Left lung (tissue), 14 donors: ENCODE results near the gene HORMAD2. TPM values are rescaled to one million over a fixed set of nuclear protein-coding genes. Genes with fewer than 3 reads are reported as not detected.

ENCODE experiments used
- ATAC-seq: fragments of 200-7000 bp; cut with Tn5 transposase; one replicate; pipeline ENCODE4 v1.9.1; 2020; ENCODE audit warnings: moderate library complexity
- DNase-seq, 4 donors: peaks; one replicate each; pipeline ENCODE4 v3.0.0-alpha.2; 2013 to 2020
- H3K27ac ChIP-seq, 2 donors: fragments of 200-600 bp; sonication (generic) in 1 of 2; one replicate each; pipeline versions ENCODE4 v1.5.0 to v1.8.0; 2020 to 2021
- H3K27me3 ChIP-seq, 2 donors: fragments of 200-600 bp; sonication (generic) in 1 of 2; one replicate each; pipeline versions ENCODE4 v1.5.0 to v1.8.0; 2020 to 2021
- H3K36me3 ChIP-seq, 2 donors: fragments of 200-600 bp; sonication (generic) in 1 of 2; one replicate each; pipeline versions ENCODE4 v1.5.0 to v1.8.0; 2020 to 2021
- H3K4me1 ChIP-seq, 2 donors: fragments of 200-600 bp; one replicate each; pipeline ENCODE4 v1.8.0; 2021
- H3K4me3 ChIP-seq, 2 donors: fragments of 200-600 bp; sonication (generic) in 1 of 2; one replicate each; pipeline versions ENCODE4 v1.5.0 to v1.8.0; 2020 to 2021; ENCODE audit warnings: mild to moderate bottlenecking in 1 of 2
- H3K9me3 ChIP-seq, 2 donors: fragments of 200-600 bp; sonication (generic) in 1 of 2; one replicate each; pipeline versions ENCODE4 v1.5.0 to v1.8.0; 2020 to 2021
- intact Hi-C, 2 donors: fragments of 100-400 bp; cut with DNase I; formaldehyde crosslinking; loops; one replicate each; pipeline versions ENCODE4 v1.11.2 to v1.14.2; 2022
- long read RNA-seq, 12 donors: library from polyadenylated mRNA in 2 of 12; unstranded in 2 of 12; transcript quantifications; one replicate each; pipeline ENCODE4 v2.0.0 and lab custom pipeline, GENCODE V29; 2019 to 2026
- polyA plus RNA-seq, 6 donors: library from polyadenylated mRNA; unstranded; fragments of 120-200 nt; gene quantifications; one replicate each; pipeline ENCODE4 v1.2.1, GENCODE V29; 2013; ENCODE audit not compliant: insufficient read length in 6 of 6
- total RNA-seq, 2 donors: library from RNA; stranded (reverse); fragmentation: NEBNext Ultra II Directional; extraction: Animal tissue kit (Norgen Biotek cat#: 25700); gene quantifications; one replicate each; pipeline ENCODE4 v1.2.1, GENCODE V29; 2021
- TF ChIP-seq, protein P1 (sequence below), 2 donors: fragments of 200-600 bp; sonication (generic) in 1 of 2; IDR thresholded peaks; one replicate each; pipeline versions ENCODE4 v1.5.0 to v1.8.0; 2021; ENCODE audit warnings: antibody characterized with exemption in 2 of 2
- donor health status: DM: no; HTN: yes; CAD: no.
- donor health status: DM: no; HTN: no; CAD: no.

HORMAD2 gene, protein sequence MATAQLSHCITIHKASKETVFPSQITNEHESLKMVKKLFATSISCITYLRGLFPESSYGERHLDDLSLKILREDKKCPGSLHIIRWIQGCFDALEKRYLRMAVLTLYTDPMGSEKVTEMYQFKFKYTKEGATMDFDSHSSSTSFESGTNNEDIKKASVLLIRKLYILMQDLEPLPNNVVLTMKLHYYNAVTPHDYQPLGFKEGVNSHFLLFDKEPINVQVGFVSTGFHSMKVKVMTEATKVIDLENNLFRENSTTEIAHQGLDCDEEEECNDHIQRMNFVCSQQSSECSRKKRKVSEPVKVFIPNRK
- total RNA-seq (under 1 TPM in 1 of 2 donors, not detected in 1; 0.13 TPM), polyA plus RNA-seq (under 1 TPM in 5 of 6 donors, not detected in 1; 0.18 to 0.74 (median 0.21) TPM)
- long read RNA-seq, donor 1, result 0 reads
- long read RNA-seq, donor 2, result 0 reads
- long read RNA-seq, donor 3, result 0 reads
- long read RNA-seq, donor 4, result 0 reads
- long read RNA-seq, donor 5, result 0 reads
- long read RNA-seq, donor 6, result 0 reads
- long read RNA-seq, donor 7, result 0 reads
- long read RNA-seq, donor 8, result 0 reads
- long read RNA-seq, donor 9, result 0 reads
- long read RNA-seq, donor 10, result 0 reads
- long read RNA-seq, donor 11, result 0 reads
- long read RNA-seq, donor 12, result 0 reads

DNA sequence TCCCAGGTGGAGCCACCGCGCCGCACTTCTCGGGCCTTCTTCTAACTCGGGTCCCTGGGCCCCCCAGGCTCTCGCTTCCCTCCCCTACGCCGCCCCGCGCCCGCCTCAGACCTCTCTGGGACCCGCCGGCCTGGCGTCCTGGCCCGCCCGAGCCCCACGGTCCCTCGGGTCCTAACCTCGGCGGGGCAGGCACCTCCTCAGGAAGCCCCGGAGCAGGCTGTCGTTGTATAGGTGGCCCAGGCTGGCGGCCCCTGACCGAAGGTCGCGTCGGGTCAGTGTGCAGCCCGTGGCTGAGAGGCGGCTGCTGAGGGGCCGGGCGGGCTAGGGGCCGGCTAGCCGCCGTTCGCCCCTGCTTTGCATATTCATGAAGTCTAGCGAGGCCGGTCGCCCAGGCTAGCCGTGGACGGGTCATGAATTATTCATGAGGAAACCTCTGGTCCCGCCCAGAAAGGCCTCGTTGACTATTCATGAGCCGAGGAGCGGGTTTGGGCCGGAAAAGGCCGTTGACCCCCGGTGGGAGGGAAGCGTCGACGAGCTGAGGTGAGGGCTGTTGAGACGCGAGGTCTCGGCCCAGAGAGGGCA is at the start of gene HORMAD2:
TSS of gene HORMAD2 (plus strand) at position 513 of the 582 bp plus-strand sequence. CDS start 13,489 bp downstream, outside the sequence.
- Histone ChIP-seq H3K4me3 (peak within 1 kb of the TSS; percentile 24 to 31), H3K9me3 (no peaks in the 10 kb centered on the region), H3K27me3 (peaks cover 0 to 35% of the 10 kb centered on the region in 2 donors), H3K36me3 (no peaks in the 10 kb centered on the region), H3K27ac (no peak within 1 kb of the TSS), H3K4me1 (peaks cover 0 to 5% of the 10 kb centered on the region in 2 donors)
- DNase-seq (peak in 3 of 4 donors; percentile 39 to 82 (median 66)), ATAC-seq (peak; percentile 92)
- intact Hi-C loops, result no loop called here
- TF ChIP-seq, protein P1, sequence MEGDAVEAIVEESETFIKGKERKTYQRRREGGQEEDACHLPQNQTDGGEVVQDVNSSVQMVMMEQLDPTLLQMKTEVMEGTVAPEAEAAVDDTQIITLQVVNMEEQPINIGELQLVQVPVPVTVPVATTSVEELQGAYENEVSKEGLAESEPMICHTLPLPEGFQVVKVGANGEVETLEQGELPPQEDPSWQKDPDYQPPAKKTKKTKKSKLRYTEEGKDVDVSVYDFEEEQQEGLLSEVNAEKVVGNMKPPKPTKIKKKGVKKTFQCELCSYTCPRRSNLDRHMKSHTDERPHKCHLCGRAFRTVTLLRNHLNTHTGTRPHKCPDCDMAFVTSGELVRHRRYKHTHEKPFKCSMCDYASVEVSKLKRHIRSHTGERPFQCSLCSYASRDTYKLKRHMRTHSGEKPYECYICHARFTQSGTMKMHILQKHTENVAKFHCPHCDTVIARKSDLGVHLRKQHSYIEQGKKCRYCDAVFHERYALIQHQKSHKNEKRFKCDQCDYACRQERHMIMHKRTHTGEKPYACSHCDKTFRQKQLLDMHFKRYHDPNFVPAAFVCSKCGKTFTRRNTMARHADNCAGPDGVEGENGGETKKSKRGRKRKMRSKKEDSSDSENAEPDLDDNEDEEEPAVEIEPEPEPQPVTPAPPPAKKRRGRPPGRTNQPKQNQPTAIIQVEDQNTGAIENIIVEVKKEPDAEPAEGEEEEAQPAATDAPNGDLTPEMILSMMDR (IDR thresholded peaks at IDR 0.05), result no peak

DNA sequence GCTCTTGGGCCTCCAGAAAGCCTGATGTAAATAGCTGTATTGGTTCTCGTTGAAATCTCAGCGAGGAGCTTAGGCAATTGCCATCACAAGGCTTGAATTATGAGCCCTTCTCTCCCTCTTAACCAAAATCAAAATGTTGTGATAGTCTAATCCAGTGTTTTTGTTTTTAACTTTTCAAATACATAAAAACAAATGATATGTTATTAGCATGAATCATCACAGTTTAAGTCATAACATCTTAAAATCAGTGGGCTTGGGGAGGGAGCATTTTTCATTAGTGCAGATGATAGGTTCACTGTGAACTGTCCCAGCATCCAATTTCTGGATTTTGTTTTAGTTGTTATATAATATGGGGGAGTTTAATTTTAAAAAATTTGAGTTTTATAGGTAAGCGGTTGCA is 48.9 kb upstream of the HORMAD2 start:
- H3K4me3 ChIP-seq, result no peak overlapping the region
- ATAC-seq (no peak), DNase-seq (no peak)
- TF ChIP-seq, protein P1 (IDR thresholded peaks at IDR 0.05), result no peak
- no peaks in the 10 kb centered on the region for H3K9me3 ChIP-seq
- no peaks in the 10 kb centered on the region for H3K27me3 ChIP-seq
- peaks cover 0 to 48% of the 10 kb centered on the region in 2 donors for H3K36me3 ChIP-seq
- H3K4me1 ChIP-seq, result peaks cover 0 to 10% of the 10 kb centered on the region in 2 donors
- no peak overlapping the region for H3K27ac ChIP-seq
- intact Hi-C loops, result no loop called here

DNA sequence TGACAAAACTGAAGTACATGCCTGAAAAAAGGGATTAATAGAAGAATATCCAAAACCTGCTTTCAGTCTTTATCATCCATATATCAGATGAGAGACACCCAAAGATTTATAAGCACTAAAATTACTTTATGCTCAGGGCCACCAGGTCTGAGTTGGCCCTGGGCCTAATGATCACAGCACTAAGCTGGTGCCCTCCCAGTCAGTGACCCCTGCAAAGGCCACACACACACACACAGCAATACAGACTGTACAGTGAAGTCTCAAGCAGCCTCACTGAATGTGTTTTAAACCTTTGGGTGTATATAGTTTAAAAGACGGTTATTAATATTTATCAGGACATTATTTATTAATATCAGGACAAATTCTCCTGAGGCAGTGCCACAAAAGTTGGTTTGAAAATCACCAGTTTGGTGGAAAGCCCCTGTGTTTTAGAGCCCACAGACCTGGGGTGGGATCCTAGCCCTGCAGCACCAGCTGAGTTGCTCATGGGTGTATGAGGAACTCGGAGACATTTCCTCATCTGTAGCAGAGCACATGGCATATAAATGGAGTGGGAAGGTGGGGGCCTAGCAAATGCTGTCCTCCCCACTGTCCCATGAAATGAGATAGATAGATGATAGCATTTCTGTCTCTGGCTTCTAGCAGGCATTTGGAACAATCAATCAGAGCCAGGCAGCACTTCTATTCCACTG is 48.4 kb upstream of the HORMAD2 start:
- peaks cover 0 to 44% of the 10 kb centered on the region in 2 donors for H3K36me3 ChIP-seq
- H3K4me1 ChIP-seq, result peaks cover 0 to 10% of the 10 kb centered on the region in 2 donors
- H3K9me3 ChIP-seq, result no peaks in the 10 kb centered on the region
- intact Hi-C loops, result no loop called here
- no peaks in the 10 kb centered on the region for H3K27me3 ChIP-seq
- TF ChIP-seq, protein P1 (IDR thresholded peaks at IDR 0.05), result no peak
- no peak overlapping the region for H3K27ac ChIP-seq
- H3K4me3 ChIP-seq, result no peak overlapping the region
- DNase-seq, result no peak
- ATAC-seq, result no peak

DNA sequence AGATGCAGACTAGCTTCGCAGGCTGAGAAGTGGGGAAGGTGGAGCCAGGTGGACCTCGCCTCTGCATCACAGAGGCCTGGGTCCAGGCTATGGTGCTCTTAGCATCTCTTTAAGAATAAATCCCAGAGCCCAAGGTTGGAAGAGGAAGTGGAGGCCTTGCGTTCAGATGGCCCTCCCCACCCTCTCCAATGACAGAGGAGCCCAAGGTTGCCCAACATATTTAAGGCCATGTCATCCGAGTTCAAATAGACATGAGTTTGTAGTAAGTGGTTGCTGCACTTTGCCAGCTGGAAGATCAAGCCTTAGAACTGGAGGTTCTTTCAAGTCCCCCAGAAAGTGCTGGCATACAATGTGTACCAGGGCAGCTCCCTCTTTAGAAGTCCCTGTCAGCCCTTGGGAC is 47.1 kb upstream of the HORMAD2 start:
- ATAC-seq (peak; percentile 25), DNase-seq (no peak)
- H3K9me3 ChIP-seq, result no peaks in the 10 kb centered on the region
- TF ChIP-seq, protein P1 (IDR thresholded peaks at IDR 0.05), result no peak
- peaks cover 0 to 10% of the 10 kb centered on the region in 2 donors for H3K4me1 ChIP-seq
- H3K27me3 ChIP-seq, result no peaks in the 10 kb centered on the region
- H3K4me3 ChIP-seq, result no peak overlapping the region
- H3K27ac ChIP-seq, result no peak overlapping the region
- intact Hi-C loops, result no loop called here
- peaks cover 0 to 32% of the 10 kb centered on the region in 2 donors for H3K36me3 ChIP-seq
